HG03565 (cell line): ENCODE data around the gene RRAD.
"Not testable (repeated sequence)": the region's sequence is repeated elsewhere in the genome, so short reads cannot be mapped to it uniquely, and the experiment has no call there.

ENCODE experiments used
- ATAC-seq: cut with Tn5 transposase; IDR thresholded peaks from one replicate; pipeline ENCODE4 v1.9.1; 2021; ENCODE audit warnings: mild to moderate bottlenecking, moderate library complexity; ENCODE audit not compliant: unreplicated experiment

Gene RRAD

DNA sequence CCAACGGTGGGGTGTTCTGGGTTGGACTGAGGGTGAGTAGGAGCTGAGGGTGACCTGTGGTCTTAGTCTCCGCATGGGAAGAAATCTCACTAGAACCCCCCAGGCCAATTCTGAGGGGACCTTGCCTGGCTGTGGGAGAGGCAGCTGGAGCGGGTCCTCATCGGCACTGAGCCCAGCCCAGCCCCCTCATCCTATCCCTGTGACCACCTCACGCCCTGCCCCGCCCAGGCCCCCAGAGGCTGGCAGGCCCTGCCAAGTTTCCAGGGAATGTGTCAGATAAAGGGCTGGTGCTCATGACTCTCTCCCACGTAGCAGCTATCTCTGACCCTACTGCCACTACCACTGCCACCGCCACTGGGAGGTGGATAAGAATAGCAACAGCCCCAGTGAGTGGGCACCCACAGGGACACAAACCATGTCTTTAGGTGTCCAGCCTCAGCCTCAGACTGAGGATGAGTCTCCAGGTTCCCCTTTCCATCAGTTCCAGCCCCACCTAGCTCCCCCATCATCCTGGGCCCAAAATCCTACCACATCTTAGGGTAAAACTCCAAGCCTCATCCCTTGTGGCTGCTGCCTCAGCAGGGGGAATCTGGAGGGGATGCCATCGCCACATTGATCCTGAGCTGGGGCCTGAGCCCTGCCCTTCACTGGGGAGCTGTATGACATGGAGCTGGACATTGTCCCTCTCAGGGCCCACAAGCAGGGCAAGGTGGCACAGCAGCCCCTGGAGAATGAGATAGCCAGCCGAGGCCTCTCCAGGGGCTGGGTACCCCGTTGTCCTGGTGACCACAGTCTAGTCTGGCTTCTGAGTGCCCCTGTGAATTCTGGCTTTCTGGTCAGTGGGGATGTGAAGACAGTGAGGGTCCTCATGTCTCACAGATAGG is 21.5 kb downstream of the RRAD start:
- no peak for ATAC-seq

DNA sequence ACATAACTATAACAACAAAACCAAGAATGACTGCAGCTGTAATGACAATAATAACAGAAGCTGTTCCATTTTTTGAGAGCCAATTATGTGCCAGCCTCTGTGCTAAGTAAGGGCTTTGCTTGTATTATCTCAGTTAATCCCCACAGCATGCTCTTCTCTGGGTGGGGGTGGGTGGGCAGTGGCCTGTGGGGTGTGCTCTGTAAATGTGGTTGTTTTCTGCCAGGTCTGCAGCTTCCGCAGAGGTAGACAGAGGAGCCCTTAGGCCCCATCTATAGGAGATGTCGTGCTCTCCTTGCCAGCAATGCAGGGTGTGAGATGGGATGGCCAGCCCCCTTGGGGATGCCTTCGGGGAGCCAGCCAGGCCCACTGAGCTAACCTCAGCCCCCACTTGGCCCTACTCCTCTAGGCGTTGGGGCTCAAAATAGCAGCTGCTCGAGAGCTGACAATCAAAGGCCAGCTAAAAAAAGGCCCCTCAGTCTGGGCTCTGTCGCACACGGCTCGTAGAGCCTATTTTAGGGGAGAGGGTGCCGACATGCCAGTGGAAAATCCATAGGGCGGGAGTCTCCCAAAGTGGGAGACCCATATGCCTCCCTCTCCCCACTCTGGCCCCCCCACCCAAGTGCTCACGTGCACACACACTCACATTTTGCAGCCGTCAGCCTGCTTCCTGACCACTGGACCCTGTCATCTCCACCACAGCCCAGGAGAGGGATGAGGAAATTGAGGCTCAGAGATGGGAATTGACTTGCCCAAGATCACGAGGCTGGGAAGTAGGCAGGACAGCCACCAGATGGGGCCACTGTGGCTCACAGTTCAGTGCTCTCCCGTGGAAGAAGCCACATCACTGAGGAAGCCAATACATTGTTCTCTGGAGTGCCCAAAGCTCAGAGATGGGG is 22.4 kb downstream of the RRAD start:
- ATAC-seq: no peak

DNA sequence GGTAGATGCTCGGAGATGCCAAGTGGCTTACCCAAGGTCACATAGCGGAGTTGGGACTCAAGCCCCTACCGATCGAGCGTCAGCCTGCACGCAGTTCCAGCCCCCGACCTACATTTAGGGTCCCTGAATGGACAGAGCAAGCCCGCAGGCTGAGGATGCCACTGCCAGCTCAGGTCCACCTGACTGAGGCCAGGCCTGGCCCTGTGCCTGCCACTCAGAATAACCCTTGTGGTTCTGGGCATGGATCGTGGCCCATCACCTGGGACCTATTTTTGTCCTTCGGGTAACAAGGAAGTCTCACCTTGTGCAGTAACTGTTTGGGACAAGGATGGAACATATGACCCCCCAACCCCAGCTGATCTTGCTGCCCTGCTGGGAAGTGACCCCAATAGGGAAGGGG is 23.7 kb downstream of the RRAD start:
- ATAC-seq: no peak

DNA sequence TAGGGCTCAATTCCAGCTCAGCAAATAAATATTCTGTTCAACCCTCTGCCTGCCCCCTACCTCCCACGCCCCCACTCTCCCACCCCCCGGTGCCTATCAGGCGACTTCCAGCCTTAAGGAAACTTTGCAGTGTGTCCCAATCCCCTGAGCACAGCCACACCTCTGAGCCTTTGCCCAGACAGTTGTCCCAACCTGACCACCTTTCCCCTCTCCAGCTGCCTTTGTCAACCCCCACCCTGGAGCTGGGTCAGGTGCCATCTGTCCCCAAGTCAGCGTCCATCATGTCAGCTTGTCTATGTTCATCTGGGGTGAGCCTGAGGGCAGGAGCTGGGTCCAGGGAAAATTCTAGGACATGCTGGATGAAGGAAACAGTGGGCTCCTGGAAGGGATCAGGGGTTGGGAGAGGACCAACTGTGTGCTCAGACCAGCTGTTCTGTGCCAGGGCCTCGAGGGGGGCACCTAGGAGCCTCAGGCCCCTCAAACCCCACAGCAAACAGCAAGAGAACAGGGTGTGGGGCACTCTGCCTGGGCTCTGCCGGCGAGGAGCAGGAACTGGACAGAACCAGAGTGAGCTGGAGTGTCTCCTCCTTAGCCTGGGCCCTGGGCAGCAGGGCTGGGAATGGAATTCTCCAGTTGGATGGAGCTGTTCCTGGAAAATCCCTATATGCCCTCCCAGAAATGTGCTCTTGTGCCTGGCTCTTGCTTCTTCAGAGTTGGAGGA is 24.5 kb downstream of the RRAD start:
- no peak for ATAC-seq

DNA sequence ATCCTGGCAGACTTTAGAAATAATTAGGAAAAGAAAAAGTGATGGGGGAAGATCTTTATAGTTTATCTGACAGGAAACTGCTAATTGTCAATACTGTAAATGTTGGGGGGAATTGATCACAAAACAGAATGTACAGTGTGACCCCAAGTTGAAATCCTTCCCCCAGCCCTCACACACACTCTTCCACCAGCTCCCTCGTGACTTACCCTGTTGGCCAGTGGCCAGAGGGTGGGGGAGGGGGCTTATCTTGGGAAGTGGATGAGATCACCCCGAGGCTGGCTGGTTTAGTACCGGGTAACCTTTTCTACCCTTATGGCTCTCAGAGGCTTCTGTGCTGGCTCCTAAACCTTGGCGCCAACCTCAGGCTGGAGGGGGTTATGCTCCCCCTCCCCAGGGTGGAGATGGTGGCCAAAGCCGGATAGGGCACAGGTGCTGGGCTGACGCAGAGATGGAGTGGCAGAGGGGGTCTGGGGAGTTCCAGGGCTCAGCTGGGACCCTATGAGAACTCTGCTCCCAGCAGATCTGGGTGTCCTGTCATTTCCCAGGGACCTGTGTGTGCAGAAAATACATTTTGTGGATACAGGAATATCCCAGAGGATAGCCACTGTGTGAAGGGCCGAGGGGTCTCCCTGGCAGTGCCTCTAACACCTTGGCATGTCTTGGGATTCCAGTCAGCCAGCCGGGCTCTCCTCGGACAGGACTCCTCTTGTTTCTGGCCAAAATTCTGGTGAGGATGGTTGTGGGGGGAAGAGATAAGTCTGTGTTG is 25.2 kb downstream of the RRAD start:
- no peak for ATAC-seq

DNA sequence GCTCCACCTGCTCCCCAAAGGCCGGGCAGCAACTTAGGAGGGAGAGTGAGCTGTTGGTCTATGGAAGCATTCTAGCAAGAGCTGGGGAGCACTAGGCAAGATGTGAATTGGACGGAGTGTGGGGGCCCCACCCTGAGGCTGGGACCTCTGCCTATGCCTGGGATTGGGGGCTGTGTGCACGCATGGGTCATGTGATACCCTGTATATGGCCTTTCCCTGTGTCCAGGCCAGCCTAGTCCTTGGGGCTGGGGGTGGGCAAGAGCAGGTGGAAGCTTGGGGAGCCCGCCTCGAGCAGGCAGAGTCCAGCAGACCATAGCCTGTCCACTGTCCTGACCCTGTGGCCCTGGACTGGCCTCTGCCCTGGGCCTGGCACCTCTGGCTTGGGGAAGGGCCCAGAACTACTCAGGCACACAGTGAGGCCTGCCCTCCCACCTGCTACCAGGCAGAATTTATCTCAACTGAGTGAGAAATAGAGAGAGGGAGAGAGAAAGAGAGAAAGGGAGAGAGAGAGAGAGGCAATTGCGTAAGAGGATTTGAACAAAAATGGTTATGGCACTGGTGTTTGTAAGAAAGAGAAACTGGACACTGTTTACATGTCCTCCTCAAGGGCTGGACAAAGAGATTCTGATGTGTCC is 25.9 kb downstream of the RRAD start:
- ATAC-seq: no peak

DNA sequence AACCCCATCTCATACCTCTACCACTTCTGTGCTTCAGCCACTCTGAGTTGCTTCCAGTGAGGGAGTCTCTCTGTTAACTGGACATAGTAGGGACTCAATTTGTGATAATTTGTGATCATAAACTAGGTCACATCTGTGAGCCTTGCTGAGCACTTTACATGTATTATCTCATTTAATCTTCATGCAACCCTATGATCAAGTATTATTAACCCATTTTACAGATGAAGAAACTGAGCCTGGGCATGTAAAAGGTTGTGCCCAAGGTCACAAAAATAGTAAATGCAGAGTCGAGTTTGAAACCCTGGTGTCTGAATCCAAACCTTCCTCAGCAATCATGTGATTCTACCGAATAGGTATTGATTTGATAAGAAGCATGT is 26.4 kb downstream of the RRAD start:
- no peak for ATAC-seq

DNA sequence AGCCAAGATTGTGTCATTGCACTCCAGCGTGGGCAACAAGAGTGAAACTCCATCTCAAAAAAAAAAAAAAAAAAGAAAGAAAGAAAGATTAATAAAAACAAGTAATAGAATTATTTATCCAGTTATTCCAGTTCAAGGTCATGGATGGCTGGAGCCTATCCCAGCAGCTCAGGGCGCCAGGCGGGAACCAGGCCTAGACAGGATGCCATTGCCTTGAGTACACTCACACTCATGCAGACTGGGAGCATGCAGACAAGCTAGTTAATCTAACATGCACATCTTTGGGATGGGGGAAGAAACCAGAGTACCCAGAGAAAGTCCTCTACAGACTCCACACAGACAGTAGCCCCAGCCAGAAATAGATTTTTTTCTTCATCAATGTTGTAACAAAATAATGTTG is 27.1 kb downstream of the RRAD start:
- no peak for ATAC-seq

DNA sequence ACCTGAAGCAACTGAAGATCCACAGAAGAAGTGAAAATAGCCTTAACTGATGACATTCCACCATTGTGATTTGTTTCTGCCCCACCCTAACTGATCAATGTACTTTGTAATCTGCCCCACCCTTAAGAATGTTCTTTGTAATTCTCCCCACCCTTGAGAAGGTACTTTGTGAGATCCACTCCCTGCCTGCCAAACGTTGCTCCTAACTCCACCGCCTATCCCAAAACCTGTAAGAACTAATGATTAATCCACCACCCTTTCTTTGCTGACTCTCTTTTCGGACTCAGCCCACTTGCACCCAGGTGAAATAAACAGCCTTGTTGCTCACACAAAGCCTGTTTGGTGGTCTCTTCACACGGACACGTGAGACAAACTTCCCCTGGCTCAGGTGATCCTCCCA is 28.7 kb downstream of the RRAD start:
- not testable (repeated sequence) for ATAC-seq

DNA sequence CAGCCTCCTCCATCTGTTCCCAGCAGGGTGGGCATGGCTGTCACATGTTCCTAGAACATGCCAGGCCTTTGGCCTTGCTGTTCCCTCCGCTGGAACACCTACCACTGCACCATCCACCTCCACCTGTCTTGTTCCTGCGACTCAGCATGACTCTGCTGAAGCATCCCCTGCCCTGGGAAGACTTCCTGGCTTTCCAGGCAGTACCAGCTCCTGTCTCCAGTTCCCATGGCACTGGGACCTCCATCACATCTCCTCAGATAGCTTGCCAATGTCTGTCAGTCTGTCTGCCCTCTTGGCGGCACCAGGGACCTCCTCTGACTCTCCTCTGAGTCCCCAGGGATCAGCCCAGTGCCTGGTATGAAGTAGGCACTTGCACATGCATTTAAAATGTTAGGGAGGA is 29.3 kb downstream of the RRAD start:
- ATAC-seq: no peak

DNA sequence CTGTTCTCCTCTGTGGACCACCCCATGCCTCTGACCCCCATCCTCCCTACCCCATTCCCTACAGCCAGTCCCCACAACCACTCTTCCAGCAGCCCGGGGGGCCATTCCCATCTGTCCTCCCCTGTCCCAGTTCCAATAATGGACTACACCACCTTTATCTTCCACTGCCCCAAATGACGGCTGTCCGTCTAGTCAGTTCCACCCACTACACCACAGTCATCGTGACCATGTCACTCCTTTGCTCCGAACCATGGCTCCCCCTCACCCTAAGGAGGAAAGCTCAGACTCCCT is 29.7 kb downstream of the RRAD start:
- ATAC-seq: no peak

DNA sequence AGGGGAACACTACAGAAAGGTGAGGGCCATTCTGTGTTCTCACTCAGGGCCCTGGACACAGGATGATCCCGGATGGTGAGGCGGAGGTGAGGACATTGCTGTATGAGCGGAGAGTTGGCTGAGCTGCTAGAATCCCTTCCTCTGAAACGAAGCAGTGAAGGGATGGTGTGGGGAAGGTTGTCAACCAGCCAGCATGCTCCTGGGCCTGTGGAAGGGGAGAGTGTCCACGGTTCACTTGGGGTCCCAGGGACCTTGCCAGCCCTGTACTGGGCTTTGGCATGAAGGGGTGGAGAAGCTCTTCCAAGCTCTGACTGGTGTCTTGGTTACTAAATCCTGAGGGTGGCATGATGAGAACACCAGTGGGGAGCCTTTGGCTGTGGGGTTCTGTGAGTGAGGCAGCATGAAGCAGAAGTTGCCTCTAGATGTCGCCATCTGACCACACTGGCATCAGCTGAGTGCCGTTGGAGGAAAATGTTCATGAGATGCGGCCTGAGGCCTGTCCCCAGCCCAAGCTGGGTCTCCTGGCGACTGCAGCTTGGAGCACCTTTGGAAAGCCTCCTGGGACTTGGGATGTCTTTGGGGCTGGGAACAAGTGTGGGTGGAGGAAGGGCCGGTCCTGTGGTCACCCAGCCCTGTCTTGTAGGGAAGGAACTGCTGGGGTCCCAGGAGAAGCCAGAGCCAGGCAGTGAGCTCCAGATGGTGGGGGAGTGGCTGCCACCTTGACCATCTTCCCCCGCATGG is 30.2 kb downstream of the RRAD start:
- no peak for ATAC-seq

DNA sequence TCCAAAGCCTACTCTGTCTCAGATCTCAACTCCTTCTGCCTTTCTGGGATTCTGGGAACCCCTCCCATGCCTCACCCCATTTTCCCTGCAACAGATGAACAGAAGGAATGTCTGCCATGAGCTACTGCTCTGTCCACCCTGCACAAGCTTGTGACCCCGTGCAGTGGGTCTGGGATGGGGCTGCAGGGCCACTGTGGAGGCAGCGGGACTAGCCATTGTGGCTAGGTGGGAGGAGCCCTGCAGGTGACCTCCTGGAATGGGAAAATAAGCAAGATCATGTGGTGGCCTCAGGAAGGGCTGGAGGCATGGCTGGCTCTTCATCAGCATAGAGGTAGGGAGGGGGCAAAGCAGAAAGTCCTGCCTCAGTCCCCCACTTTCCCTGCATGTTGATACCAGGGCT is 31.3 kb downstream of the RRAD start:
- no peak for ATAC-seq

DNA sequence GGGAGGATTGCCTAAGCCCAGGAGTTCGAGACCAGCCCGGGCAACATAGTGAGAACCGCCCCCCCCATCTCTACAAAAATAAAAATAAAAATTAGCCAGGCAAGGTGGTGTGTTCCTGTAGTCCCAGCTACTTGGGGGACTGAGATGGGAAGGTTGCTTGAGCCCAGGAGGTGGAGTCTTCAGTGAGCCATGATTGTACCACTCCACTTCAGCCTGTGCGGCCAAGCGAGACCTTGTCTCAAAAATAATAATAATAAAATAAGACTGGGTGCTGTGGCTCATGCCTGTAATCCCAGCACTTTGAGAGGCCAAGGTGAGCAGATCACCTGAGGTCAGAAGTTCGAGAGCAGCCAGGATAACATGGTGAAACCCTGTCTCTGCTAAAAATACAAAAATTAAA is 33.5 kb downstream of the RRAD start:
- no peak for ATAC-seq

DNA sequence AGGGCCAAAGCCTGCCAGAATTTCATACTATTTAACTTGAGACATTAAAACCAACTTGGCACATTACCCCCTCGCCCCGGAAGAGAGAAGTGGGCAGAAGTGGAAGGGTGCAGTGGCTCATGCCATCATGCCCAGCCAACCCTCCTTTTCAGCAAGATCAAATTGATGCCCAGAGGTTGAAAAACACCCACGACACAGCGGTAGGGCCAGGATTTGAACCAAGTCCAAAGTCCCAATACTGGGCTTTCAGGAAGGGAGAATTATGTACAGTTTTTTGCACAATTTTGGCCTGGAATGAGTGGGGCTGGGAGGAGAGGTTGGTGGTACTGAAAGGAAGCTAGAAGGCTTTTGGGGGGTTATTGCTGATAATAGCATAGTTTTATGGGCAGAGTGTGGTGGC is 34.0 kb downstream of the RRAD start:
- no peak for ATAC-seq

DNA sequence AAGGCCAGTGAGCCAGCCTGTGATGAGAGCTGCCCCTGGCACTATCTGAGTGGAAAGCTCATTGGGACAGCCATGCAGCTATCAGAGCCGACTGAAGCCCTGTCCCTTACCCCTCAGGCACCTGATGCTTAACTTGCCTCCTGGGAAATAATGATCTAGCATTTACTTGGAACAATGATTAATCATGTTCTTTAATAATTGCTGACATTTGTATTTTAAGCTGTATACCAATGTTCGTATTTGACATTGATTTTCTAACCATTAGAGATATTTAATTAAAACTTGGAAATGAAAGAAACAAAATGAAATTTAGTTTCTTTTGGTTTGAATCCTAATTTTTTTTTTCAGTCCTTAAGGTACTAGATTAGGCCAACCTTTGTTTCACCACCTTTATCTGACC is 34.5 kb downstream of the RRAD start:
- ATAC-seq: no peak

DNA sequence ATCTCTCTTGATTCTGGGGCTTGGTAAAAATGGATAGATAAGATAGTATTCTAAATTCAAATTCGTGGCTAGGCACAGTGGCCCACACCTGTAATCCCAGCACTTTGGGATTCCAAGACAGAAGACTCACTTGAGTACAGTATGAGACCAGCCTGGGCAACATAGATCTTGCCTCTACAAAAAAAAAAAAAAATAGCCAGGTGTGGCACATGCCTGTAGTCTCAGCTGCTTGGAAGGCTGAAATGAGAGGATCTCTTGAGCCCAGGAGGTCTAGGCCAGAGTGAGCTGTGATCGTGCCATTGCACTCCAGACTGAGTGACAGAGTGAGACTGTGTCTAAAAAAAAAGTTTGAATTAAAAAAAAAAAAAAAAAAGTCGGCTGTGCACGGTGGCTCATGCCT is 35.7 kb downstream of the RRAD start:
- no peak for ATAC-seq

DNA sequence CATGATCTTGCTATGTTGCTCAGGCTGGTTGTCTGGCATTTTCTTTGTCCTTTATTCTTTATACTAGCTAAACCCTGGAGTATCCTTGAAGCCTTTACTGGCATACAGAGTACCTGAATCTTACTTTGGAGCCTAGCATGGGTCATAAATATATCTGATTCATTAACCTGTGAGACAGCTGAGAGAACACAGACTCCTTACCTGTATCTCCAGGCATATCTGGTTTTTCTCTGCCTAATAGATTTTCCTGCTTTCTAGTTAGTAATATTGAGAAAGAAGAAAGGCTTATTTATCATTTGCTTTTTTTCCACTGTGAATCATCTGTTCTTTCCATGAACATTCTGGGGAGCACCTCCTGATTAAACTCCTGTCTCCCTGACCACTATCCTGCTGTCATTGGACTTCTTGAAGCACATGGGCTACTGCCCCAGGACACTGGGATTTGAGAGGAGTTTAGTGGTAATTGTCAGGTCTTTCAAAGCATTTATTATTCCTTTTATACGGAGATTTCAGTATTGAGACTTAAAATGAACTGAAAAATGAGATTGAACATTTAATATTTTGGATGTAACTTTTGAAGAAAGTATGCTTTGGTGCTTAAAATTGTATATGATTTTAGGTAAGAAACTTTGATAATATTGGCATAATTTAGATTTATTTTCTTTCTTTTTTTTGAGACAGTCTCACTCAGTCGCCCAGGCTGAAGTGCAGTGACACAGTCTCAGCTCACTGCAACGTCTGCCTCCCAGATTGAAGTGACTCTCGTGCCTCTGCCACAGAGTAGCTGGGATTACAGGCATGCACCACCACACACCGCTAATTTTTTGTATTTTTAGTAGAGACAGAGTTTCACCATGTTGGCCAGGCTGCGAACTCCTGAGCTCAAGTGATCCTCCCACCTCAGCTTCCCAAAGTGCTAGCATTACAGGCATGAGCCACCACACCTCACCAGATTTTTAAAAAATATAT is 36.4 kb downstream of the RRAD start:
- ATAC-seq: no peak

DNA sequence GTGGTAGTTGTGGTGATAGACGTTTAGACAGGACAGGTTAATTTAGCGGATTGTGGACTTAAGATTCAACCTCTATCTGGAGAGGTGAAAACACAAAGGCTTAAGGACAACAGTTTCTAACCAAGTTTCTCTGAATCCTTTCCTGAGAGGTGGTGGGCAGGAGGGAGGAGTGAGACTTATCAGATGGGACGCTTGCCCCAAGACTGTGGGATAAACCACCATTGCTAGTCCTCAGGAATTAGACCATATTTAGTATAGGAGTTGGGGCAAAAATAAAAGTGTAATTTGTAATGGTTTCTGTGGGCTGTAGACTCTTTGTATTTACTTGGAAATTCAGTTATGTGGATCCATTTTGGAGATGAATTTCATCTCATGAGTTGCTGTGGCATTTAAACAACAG is 38.4 kb downstream of the RRAD start:
- no peak for ATAC-seq
